HG02840 (cell line): ENCODE results near the gene SRRM4.

ENCODE experiments used
- ATAC-seq: cut with Tn5 transposase; IDR thresholded peaks from one replicate; pipeline ENCODE4 v1.9.1; 2021; ENCODE audit warnings: mild to moderate bottlenecking, moderate library complexity, moderate number of reproducible peaks; ENCODE audit not compliant: unreplicated experiment, low FRiP score

Gene SRRM4

GRCh38 chr12:119183942-119184695 lies 202.8 kb downstream of the SRRM4 start:
- no peak for ATAC-seq

DNA sequence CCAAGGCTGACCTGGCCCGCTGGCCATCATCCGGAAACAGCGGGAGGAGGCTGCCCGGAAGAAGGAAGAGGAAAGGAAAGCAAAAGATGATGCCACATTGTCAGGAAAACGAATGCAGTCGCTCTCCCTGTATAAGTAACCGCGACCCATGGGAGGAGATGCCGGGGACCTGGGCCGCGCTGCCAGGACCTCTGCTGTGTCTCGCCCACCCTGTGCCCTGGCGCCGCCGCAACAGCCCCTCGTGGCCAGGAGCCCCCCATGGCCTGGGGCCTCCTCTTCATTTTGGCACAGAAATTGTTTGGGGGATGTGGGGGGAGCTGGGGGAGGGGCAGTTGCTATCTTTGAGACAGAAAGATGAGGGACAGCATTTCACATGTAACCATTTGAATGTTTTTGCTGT lies 213.9 kb downstream of the SRRM4 start:
- no peak for ATAC-seq

- no peak for ATAC-seq
Observed at GRCh38 chr12:119198440-119198839, 217.1 kb downstream of the SRRM4 start.

- no peak for ATAC-seq
Observed at GRCh38 chr12:119200601-119201000, 219.3 kb downstream of the SRRM4 start.

DNA sequence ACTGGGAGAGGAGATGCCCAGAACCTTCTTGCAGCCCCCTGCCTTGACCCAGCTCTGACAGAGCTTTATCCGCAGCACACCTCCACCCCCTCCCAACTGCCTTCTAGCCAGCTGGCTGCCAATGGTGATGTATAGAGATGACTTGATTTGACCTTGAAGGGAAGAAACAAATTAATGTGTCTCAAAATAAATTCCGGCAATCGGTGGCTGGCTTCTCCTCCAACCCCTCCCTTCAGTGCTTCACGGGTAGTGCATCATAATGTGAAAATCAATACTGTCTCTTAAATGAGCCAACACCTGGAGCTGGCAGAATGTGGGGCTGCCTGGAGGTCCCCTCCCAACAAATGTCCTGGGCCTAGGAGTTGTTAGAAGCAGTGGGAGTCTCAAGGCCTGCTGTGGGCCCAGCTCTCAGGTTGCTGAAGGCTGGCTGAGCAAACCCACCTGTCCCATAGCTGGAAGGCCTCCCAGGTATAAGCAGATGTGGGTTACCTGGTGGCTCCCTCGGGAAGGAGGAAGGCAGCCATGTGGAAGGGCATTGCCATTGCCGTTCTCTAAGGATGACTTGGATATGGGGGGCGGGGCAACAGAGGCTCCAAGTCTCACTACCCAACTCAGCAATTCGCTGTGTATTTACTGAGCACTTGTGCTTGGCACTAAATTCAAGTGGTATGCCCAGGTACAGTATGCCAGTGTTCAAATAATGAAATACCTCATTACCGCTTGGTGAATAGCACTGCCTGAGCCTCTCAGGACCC lies 220.6 kb downstream of the SRRM4 start:
- ATAC-seq = no peak

DNA sequence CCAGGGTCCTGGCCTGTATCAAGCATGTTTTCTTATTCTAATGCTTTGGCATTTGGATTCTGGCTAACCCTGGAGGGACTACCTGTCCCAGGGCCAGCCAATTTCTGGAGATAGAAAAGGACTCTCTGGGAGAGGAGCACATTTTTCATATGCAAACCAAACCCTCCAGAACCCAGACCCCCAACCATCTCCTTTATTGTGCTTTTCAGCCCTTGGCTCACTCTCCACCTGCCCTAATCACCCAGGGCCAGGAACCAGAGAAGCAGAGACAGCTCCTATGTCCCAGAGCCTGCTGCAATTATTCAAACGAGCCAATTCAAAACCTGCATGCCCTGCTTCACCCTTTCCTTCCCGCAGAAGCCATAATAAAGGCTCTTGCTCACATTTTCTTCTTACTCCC lies 221.2 kb downstream of the SRRM4 start:
- no peak for ATAC-seq

GRCh38 chr12:119204131-119204530 lies 222.8 kb downstream of the SRRM4 start:
- no peak for ATAC-seq

DNA sequence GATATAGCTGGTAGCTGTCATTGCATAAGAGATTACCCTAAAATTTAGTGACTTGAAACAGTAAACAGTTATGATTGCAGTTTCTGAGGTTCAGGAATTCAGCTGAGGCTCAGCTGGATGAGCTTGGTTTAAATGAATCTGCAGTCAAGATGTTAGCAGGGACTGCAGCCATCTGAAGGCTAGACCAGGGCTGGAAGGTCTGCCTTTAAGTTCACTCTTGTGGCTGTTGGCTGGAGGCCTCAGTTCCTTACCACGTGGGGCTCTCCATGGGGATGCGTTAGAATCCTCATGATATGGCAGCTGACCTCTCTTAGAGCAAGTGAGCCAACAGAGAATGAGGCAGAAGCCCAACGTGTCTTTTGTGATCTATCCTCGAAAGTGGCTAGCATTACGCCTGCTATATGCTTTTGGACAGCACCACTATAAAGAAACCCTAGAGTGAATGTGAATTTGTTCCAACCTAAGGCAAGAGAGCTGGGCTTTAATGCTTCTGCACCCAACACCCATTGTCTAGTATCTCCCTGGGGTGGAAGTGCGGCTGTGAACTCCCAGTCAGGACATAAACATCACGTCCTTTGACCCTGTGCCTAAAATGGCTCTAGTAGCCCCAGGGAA lies 223.4 kb downstream of the SRRM4 start:
- no peak for ATAC-seq

- no peak for ATAC-seq
Observed at GRCh38 chr12:119206348-119207062, 225.2 kb downstream of the SRRM4 start.

GRCh38 chr12:119207063-119207560 lies 225.8 kb downstream of the SRRM4 start:
- ATAC-seq = no peak

DNA sequence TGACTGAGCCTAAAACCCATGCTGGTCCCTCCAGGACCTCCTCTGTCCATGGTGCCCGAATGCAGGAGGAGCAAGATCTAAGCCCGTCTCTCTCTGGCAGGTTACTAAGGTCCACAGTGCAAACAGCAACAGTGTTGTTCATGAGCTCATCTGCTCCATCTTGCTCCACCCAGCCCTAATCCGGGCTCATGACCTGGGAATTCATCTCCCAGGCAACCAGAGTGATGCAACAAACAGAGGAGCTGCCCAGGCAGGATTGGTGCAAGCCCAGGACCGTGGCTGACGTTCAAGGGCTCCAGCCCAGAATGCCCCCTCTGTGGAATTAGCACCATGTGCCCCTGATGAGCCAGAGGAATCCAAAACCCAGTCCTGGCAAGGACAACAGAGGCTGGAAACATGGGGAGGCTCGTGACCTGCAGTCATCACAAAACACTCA lies 227.3 kb downstream of the SRRM4 start:
- ATAC-seq = no peak

DNA sequence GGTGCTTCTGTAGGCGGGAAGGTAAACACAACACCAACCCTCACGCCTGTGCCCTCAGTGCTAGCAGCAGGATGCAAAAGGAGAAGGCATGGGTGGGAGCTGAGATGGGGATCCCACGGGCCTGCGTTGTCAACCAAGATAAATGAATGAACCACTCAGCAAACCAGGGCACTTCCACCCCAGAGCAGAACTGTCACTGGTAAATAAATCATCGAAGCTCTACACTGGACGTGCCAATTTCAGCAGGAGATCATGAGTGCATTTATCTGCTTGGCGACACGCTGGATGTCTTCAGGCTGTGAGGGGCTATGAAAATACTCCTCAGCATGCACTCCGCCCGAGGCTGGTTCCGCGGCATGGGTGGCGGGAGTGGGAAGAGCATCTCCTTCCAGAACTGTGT lies 230.5 kb downstream of the SRRM4 start:
- ATAC-seq = no peak
